K562 (cell line): ENCODE data around the gene SHISA9.

ENCODE experiments used
- ARNT ChIP-seq, 2 experiments: fragments of 450-650 bp; IDR thresholded peaks; 2 replicates each; pipeline ENCODE4 v1.6.1; 2016; ENCODE audit warnings: mild to moderate bottlenecking in 1 of 2
- EGR1 ChIP-seq: fragments of 450-650 bp; conservative IDR thresholded peaks from 2 replicates; pipeline ENCODE4 v1.6.1; 2017; ENCODE audit warnings: mild to moderate bottlenecking
- EP300 ChIP-seq: IDR thresholded peaks from 2 replicates; pipeline ENCODE4 v1.6.1; 2012; ENCODE audit warnings: low read length, improper control_type of control experiment
- EZH2 ChIP-seq: IDR thresholded peaks from 2 replicates; pipeline ENCODE4 v1.6.1; 2012; ENCODE audit warnings: low read depth, mild to moderate bottlenecking, inconsistent platforms, low read length, borderline replicate concordance
- FOXA1 ChIP-seq: fragments of 450-650 bp; IDR thresholded peaks from 2 replicates; pipeline ENCODE4 v1.6.1; 2016; ENCODE audit warnings: mild to moderate bottlenecking, borderline replicate concordance
- POLR2A ChIP-seq: fragments of 450-650 bp; conservative IDR thresholded peaks from 2 replicates; pipeline ENCODE4 v1.6.1; 2016
- SNRNP70 ChIP-seq: fragments of 200-400 bp; formaldehyde crosslinking; optimal IDR thresholded peaks from 2 replicates; pipeline ENCODE3; 2017; ENCODE audit warnings: low read depth, low read length

- TF ChIP-seq SNRNP70, result no peak
- TF ChIP-seq FOXA1, result no peak
- no peak for TF ChIP-seq ARNT (IDR thresholded peaks at IDR 0.05)
- TF ChIP-seq EGR1, result no peak
- TF ChIP-seq EP300, result no peak
- no peak for TF ChIP-seq POLR2A
- TF ChIP-seq EZH2, result no peak
These were observed 15.8 kb downstream of the SHISA9 start for GRCh38 chr16:12917246-12917645.
